ENCODE data around the gene SKIL.

Gene SKIL

GRCh38 chr3:170350515-170351413, 6.8 kb upstream of the SKIL start:
- no peak for DNase-seq

- DNase-seq: no peak
These were observed 4.6 kb upstream of the SKIL start for GRCh38 chr3:170352936-170353335.

GRCh38 chr3:170353485-170353884, 4.0 kb upstream of the SKIL start:
- no peak for DNase-seq

GRCh38 chr3:170354760-170355159, 2.8 kb upstream of the SKIL start:
- no peak for DNase-seq

- DNase-seq: no peak
These were observed 1.5 kb upstream of the SKIL start for GRCh38 chr3:170355738-170356595.

GRCh38 chr3:170356596-170357175, 829 bp upstream of the SKIL start:
- peak; percentile 34 for DNase-seq

GRCh38 chr3:170358042-170359010, 811 bp downstream of the SKIL start:
- DNase-seq: peak; percentile 73

- no peak for DNase-seq
These were observed 1.7 kb downstream of the SKIL start for GRCh38 chr3:170359178-170359704.

GRCh38 chr3:170360466-170360865, 3.0 kb downstream of the SKIL start:
- DNase-seq: no peak

- DNase-seq: no peak
These were observed 3.4 kb downstream of the SKIL start for GRCh38 chr3:170360916-170361315.

- no peak for DNase-seq
These were observed 4.2 kb downstream of the SKIL start for GRCh38 chr3:170361711-170362110.

GRCh38 chr3:170363471-170363994, 6.0 kb downstream of the SKIL start:
- DNase-seq: no peak

GRCh38 chr3:170364965-170365364, 7.5 kb downstream of the SKIL start:
- no peak for DNase-seq

GRCh38 chr3:170367797-170368196, 10.3 kb downstream of the SKIL start:
- no peak for DNase-seq

- DNase-seq: no peak
These were observed 11.4 kb downstream of the SKIL start for GRCh38 chr3:170368921-170369320.

- DNase-seq: no peak
These were observed 14.8 kb downstream of the SKIL start for GRCh38 chr3:170372190-170372879.

GRCh38 chr3:170383567-170383966, 26.1 kb downstream of the SKIL start:
- DNase-seq: no peak

- no peak for DNase-seq
These were observed 29.0 kb downstream of the SKIL start for GRCh38 chr3:170386468-170386867.

GRCh38 chr3:170387950-170388349, 30.4 kb downstream of the SKIL start:
- DNase-seq: no peak

GRCh38 chr3:170391108-170391507, 33.6 kb downstream of the SKIL start:
- no peak for DNase-seq

GRCh38 chr3:170397685-170398084, 40.2 kb downstream of the SKIL start:
- DNase-seq: no peak

Data from effector CD8-positive, alpha-beta T cell (primary cell).